Panc1 (cell line): ENCODE data around the gene RPL39. TPM values are rescaled to one million over a fixed set of nuclear protein-coding genes. Genes with fewer than 3 reads are reported as not detected.
A peak's percentile ranks its signal among the peaks of the same experiment; 100 is the strongest.

ENCODE experiments used
- ATAC-seq: fragments of 200-7000 bp; cut with Tn5 transposase; 2 replicates; pipeline ENCODE4 v1.9.1; 2020; ENCODE audit warnings: mild to moderate bottlenecking, moderate library complexity
- BruUV-seq: library from RNA; stranded (reverse); fragments of 400-500 nt; replicated peaks from 2 replicates; lab custom pipeline; 2021; lab: Mats Ljungman, UMichigan
- CTCF ChIA-PET: fragments of 300-600 bp; sonication (Branson Sonifier 250); formaldehyde crosslinking; loops from one replicate; lab custom pipeline; 2022; ENCODE audit warnings: antibody characterized with exemption; lab: Charles Lee
- POLR2A ChIA-PET: fragments of 300-600 bp; sonication (Branson Sonifier 250); formaldehyde crosslinking; loops from one replicate; lab custom pipeline; 2022; ENCODE audit warnings: antibody characterized with exemption; lab: Charles Lee
- DNase-seq: peaks from one replicate; pipeline ENCODE4 v3.0.0-alpha.2; 2010; ENCODE audit warnings: low read depth, low spot score
- H3K27ac ChIP-seq: 2 replicates; pipeline ENCODE4 v1.5.1; 2011; ENCODE audit warnings: mild to moderate bottlenecking, low read length, inconsistent platforms
- H3K27me3 ChIP-seq: fragments of 200-500 bp; sonication (Bioruptor generic); 2 replicates; pipeline ENCODE4 v1.6.0; 2014; ENCODE audit warnings: low read length, inconsistent platforms; ENCODE audit not compliant: control insufficient read depth, insufficient read depth
- H3K36me3 ChIP-seq: fragments of 200-500 bp; sonication (Bioruptor generic); 2 replicates; pipeline ENCODE4 v1.5.1; 2014; ENCODE audit warnings: inconsistent platforms, mild to moderate bottlenecking, low read length, moderate library complexity; ENCODE audit not compliant: control insufficient read depth, insufficient read depth
- H3K4me1 ChIP-seq: 2 replicates; pipeline ENCODE4 v1.5.1; 2011; ENCODE audit warnings: inconsistent platforms, mild to moderate bottlenecking, low read length, moderate library complexity; ENCODE audit not compliant: control insufficient read depth, insufficient read depth
- H3K4me3 ChIP-seq, 2 experiments: 2 replicates each; pipeline ENCODE4 v1.5.1; 2011 to 2012; ENCODE audit warnings: low read depth in 2 of 2, low read length in 2 of 2, mild to moderate bottlenecking in 2 of 2, inconsistent platforms in 1 of 2, moderate library complexity in 1 of 2
- H3K9me3 ChIP-seq: fragments of 200-500 bp; sonication (Bioruptor generic); 2 replicates; pipeline ENCODE4 v1.5.1; 2014; ENCODE audit warnings: low read depth, mild to moderate bottlenecking, inconsistent platforms, low read length, moderate library complexity; ENCODE audit not compliant: control insufficient read depth, insufficient read depth
- POLR2AphosphoS5 ChIP-seq: IDR thresholded peaks from 2 replicates; pipeline ENCODE4 v1.6.1; 2012; ENCODE audit warnings: mild to moderate bottlenecking, low read depth, low read length, moderate library complexity
- SIN3A ChIP-seq: IDR thresholded peaks from 2 replicates; pipeline ENCODE4 v1.6.1; 2012; ENCODE audit warnings: low read depth, mild to moderate bottlenecking, low read length, moderate library complexity, borderline replicate concordance; ENCODE audit not compliant: insufficient read depth
- TCF7L2 ChIP-seq: IDR thresholded peaks from 2 replicates; pipeline ENCODE4 v1.6.1; 2011; ENCODE audit warnings: mild to moderate bottlenecking, low read depth, low read length, inconsistent platforms
- in situ Hi-C: cut with HindIII; loops from 2 replicates; pipeline ENCODE4 v1.10.0; 2016; ENCODE audit warnings: low sequenced_read_pairs, low pct_unique_long_range_greater_than_20kb
- intact Hi-C: fragments of 100-400 bp; cut with micrococcal nuclease; formaldehyde crosslinking; loops from one replicate; pipeline ENCODE4 v1.10.0; 2022; ENCODE audit not compliant: unreplicated experiment
- total RNA-seq: library from RNA; stranded (reverse); gene quantifications from one replicate; pipeline ENCODE4 v1.2.1, GENCODE V29; 2021; ENCODE audit not compliant: unreplicated experiment
- TF ChIP-seq, protein P1 (sequence below): fragments of 450-650 bp; IDR thresholded peaks from 2 replicates; pipeline ENCODE4 v1.5.1; 2017; ENCODE audit warnings: mild to moderate bottlenecking
- TF ChIP-seq, protein P2 (sequence below), 2 experiments: IDR thresholded peaks; 2 replicates each; pipeline ENCODE4 v1.6.1; 2011 to 2012; ENCODE audit warnings: low read depth in 2 of 2, control low read depth in 1 of 2, low read length in 1 of 2, mild to moderate bottlenecking in 1 of 2, moderate library complexity in 1 of 2; ENCODE audit not compliant: insufficient read depth in 1 of 2

Gene RPL39
- total RNA-seq, 1 experiment from 2014 or later = 1,882 TPM

DNA sequence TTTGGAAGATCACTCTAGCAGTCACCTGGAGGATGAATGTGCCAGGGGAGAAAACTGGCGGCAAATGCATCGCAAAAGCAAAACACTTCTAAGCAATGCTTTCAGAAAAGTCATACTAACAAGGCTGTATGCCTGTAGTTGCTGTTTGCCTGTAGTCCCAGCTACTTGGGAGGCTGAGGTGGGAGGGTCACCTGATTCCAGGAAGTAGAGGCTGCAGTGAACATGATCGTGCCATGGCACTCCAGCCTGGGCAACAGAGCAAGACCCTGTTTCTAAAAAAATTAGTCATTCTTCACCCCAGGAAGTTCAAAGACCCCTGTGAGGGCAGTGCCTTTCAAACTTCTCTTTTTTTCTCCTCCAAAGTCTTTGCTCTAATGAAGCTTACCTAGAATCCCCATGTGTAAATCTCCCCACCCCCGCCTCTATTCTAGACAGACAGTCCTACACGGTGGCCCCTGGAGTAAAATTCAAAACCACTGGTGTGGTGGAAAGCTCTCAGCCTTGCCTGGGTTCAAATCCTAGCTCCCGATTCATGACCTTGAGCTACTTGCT lies 27.5 kb downstream of the RPL39 start:
- peaks cover 11% of the 10 kb centered on the region for H3K4me1 ChIP-seq
- ATAC-seq (no peak), DNase-seq (no peak)
- CTCF ChIA-PET = no interaction called here
- POLR2A ChIA-PET = no interaction called here
- H3K9me3 ChIP-seq = no peaks in the 10 kb centered on the region
- intact Hi-C loops (no loop called here), in situ Hi-C loops (no loop called here)
- BruUV-seq = no TSS peak
- no peak overlapping the region; the same call in 1 of the 2 replicates for H3K27ac ChIP-seq
- H3K27me3 ChIP-seq = no peaks in the 10 kb centered on the region
- no peak overlapping the region for H3K4me3 ChIP-seq
- TF ChIP-seq TCF7L2 (no peak), POLR2AphosphoS5 (no peak), SIN3A (no peak)
- TF ChIP-seq, protein P1, sequence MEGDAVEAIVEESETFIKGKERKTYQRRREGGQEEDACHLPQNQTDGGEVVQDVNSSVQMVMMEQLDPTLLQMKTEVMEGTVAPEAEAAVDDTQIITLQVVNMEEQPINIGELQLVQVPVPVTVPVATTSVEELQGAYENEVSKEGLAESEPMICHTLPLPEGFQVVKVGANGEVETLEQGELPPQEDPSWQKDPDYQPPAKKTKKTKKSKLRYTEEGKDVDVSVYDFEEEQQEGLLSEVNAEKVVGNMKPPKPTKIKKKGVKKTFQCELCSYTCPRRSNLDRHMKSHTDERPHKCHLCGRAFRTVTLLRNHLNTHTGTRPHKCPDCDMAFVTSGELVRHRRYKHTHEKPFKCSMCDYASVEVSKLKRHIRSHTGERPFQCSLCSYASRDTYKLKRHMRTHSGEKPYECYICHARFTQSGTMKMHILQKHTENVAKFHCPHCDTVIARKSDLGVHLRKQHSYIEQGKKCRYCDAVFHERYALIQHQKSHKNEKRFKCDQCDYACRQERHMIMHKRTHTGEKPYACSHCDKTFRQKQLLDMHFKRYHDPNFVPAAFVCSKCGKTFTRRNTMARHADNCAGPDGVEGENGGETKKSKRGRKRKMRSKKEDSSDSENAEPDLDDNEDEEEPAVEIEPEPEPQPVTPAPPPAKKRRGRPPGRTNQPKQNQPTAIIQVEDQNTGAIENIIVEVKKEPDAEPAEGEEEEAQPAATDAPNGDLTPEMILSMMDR = no peak
- no peaks in the 10 kb centered on the region for H3K36me3 ChIP-seq

DNA sequence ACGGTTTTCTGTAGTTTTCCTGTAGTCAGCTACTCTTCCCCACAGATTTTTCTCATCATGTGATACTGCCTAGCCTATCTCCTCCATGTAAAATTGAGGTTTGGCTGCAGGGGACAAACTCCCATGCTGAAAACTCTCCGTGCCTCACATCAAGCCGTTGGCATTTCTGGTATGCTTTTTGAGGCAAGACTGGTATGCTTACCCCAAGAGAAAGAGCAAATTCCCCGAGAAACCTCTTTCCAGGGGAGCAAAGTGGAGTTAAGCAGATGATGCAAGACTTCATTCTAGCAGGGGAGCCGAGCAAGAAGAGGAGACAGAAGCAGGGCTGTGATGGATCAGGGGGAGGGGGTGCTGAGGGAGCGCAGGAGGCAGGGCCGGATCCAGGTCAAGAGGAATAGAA lies 28.2 kb downstream of the RPL39 start:
- TF ChIP-seq SIN3A = no peak
- TF ChIP-seq TCF7L2 = no peak
- TF ChIP-seq, protein P1 = no peak
- Histone ChIP-seq H3K4me3 (peak overlapping the region in 1 of 2 experiments; percentile 32; a peak in 1 of 4 replicates), H3K9me3 (no peaks in the 10 kb centered on the region), H3K36me3 (no peaks in the 10 kb centered on the region), H3K27ac (peak overlapping the region; percentile 46; the same call in 1 of the 2 replicates), H3K4me1 (peaks cover 11% of the 10 kb centered on the region), H3K27me3 (no peaks in the 10 kb centered on the region)
- DNase-seq (no peak), ATAC-seq (no peak)
- POLR2A ChIA-PET = no interaction called here
- in situ Hi-C loops (no loop called here), intact Hi-C loops (no loop called here)
- CTCF ChIA-PET = no interaction called here
- BruUV-seq = no TSS peak

DNA sequence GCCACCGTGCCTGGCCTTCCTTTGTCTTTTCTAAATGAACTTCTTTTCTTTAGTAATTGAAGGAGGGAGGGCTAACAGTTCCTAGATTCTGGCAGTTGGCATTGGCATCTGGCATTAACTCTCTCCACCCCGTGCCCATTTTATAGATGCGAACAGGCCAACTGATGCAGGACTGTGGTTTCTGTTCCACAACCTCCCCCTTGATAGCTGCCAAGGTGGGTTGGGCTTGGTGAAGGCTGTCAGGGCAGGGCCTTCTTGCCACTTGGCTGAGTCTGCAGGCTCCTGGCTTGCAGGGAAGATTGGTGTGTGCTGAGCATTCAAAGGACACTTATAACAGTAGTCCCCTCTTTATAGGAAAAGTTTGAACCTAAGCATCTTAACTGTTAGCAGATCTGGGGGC lies 28.7 kb downstream of the RPL39 start:
- in situ Hi-C loops = no loop called here
- ChIA-PET POLR2A (no interaction called here), CTCF (no interaction called here)
- H3K9me3 ChIP-seq = no peaks in the 10 kb centered on the region
- ATAC-seq (peak; percentile 35; the same call in 1 of the 2 replicates), DNase-seq (no peak)
- BruUV-seq = no TSS peak
- intact Hi-C loops = no loop called here
- H3K4me3 ChIP-seq = no peak overlapping the region
- H3K27ac ChIP-seq = no peak overlapping the region
- H3K36me3 ChIP-seq = no peaks in the 10 kb centered on the region
- TF ChIP-seq POLR2AphosphoS5 = no peak
- no peak for TF ChIP-seq TCF7L2
- no peak for TF ChIP-seq SIN3A
- TF ChIP-seq, protein P2, sequence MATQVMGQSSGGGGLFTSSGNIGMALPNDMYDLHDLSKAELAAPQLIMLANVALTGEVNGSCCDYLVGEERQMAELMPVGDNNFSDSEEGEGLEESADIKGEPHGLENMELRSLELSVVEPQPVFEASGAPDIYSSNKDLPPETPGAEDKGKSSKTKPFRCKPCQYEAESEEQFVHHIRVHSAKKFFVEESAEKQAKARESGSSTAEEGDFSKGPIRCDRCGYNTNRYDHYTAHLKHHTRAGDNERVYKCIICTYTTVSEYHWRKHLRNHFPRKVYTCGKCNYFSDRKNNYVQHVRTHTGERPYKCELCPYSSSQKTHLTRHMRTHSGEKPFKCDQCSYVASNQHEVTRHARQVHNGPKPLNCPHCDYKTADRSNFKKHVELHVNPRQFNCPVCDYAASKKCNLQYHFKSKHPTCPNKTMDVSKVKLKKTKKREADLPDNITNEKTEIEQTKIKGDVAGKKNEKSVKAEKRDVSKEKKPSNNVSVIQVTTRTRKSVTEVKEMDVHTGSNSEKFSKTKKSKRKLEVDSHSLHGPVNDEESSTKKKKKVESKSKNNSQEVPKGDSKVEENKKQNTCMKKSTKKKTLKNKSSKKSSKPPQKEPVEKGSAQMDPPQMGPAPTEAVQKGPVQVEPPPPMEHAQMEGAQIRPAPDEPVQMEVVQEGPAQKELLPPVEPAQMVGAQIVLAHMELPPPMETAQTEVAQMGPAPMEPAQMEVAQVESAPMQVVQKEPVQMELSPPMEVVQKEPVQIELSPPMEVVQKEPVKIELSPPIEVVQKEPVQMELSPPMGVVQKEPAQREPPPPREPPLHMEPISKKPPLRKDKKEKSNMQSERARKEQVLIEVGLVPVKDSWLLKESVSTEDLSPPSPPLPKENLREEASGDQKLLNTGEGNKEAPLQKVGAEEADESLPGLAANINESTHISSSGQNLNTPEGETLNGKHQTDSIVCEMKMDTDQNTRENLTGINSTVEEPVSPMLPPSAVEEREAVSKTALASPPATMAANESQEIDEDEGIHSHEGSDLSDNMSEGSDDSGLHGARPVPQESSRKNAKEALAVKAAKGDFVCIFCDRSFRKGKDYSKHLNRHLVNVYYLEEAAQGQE (IDR thresholded peaks at IDR 0.05; ENCODE audit: insufficient read depth in 1 of 2, low read depth in 2 of 2, low read length in 1 of 2) = no peak
- TF ChIP-seq, protein P1 = no peak
- no peaks in the 10 kb centered on the region for H3K27me3 ChIP-seq
- peaks cover 11% of the 10 kb centered on the region for H3K4me1 ChIP-seq
